Heart left ventricle (tissue), 16 donors: Measurements from ENCODE around the gene APOBEC2. TPM values are rescaled to one million over a fixed set of nuclear protein-coding genes. Genes with fewer than 3 reads are reported as not detected.

Experiments
- ATAC-seq, 4 donors: fragments of 200-7000 bp; cut with Tn5 transposase; one replicate each; pipeline ENCODE4 v1.9.1; 2020 to 2022; ENCODE audit warnings: moderate library complexity in 4 of 4, mild to moderate bottlenecking in 3 of 4, moderate number of reproducible peaks in 1 of 4
- DNase-seq, 5 donors: peaks; one replicate each; pipeline ENCODE4 v3.0.0-alpha.2; 2020
- H3K27ac ChIP-seq, 12 donors: fragments of 200-600 bp; sonication (generic) in 4 of 12; one replicate each; pipeline versions ENCODE4 v1.5.0 to v1.8.0; 2016 to 2022; ENCODE audit warnings: mild to moderate bottlenecking in 2 of 12
- H3K27me3 ChIP-seq, 9 donors: fragments of 200-600 bp; sonication (generic) in 2 of 9; one replicate each; pipeline versions ENCODE4 v1.5.1 to v1.8.0; 2016 to 2022; ENCODE audit warnings: mild to moderate bottlenecking in 3 of 9
- H3K36me3 ChIP-seq, 9 donors: fragments of 200-600 bp; sonication (generic) in 2 of 9; one replicate each; pipeline versions ENCODE4 v1.5.0 to v1.8.0; 2018 to 2022; ENCODE audit warnings: mild to moderate bottlenecking in 2 of 9
- H3K4me1 ChIP-seq, 12 donors: fragments of 200-600 bp; sonication (generic) in 4 of 12; one replicate each; pipeline versions ENCODE4 v1.5.0 to v1.8.0; 2016 to 2022; ENCODE audit warnings: mild to moderate bottlenecking in 3 of 12
- H3K4me3 ChIP-seq, 12 donors: fragments of 200-600 bp; sonication (generic) in 4 of 12; one replicate each; pipeline versions ENCODE4 v1.5.0 to v1.8.0; 2017 to 2022; ENCODE audit warnings: mild to moderate bottlenecking in 9 of 12, moderate library complexity in 4 of 12
- H3K9me3 ChIP-seq, 12 donors: fragments of 200-600 bp; sonication (generic) in 4 of 12; one replicate each; pipeline versions ENCODE4 v1.5.0 to v1.8.0; 2016 to 2022; ENCODE audit warnings: mild to moderate bottlenecking in 1 of 12
- POLR2A ChIP-seq, 2 donors: fragments of 450-650 bp; IDR thresholded peaks; one replicate each; pipeline ENCODE4 v1.6.1; 2017; ENCODE audit warnings: antibody characterized with exemption in 2 of 2, mild to moderate bottlenecking in 2 of 2, moderate library complexity in 2 of 2
- WGBS, 4 donors: extraction: QIAGEN DNeasy Blood & Tissue Kit in 2 of 4; methylation state at CpG; one replicate each; pipeline versions ENCODE4 v1.1.5 to v1.1.7; 2013 to 2018; 5-methylcytosine and 5-hydroxymethylcytosine counted together
- intact Hi-C, 10 donors: fragments of 100-400 bp; cut with DNase I; formaldehyde crosslinking; loops; one replicate each; pipeline versions ENCODE4 v1.11.1 to v1.14.2; 2022
- polyA plus RNA-seq, 2 donors: library from polyadenylated mRNA; stranded (reverse); fragments of 200-250 nt; gene quantifications; one replicate each; pipeline ENCODE4 v1.2.3, GENCODE V29; 2013
- total RNA-seq, 9 donors: library from RNA; depleted of rRNA in 2 of 9; stranded (reverse); fragments of >200 nt in 2 of 9; fragmentation: NEBNext Ultra II Directional in 3 of 9; extraction: Animal tissue kit (Norgen Biotek cat#: 25700) in 3 of 9; gene quantifications; one replicate each; pipeline versions ENCODE4 v1.1.0 to v1.2.4, GENCODE V29; 2016 to 2023
- TF ChIP-seq, protein P1 (sequence below), 12 donors: fragments of 200-600 bp; sonication (generic) in 4 of 12; IDR thresholded peaks; one replicate each; pipeline versions ENCODE4 v1.5.0 to v1.8.0; 2018 to 2022; ENCODE audit warnings: antibody characterized with exemption in 12 of 12, mild to moderate bottlenecking in 5 of 12
- donor health status: ischemic (EF 13 %, LVEDD 7.1; RV severe dilation, severe dysfunction).
- donor health status: healthy with polysubstance abuse.
- donor health status: DM: no; HTN: yes; CAD: no.
- donor health status: DM: no; HTN: no; CAD: no.
- donor health status: ischemic (EF 25% LVEDD 6.9; RV normal size, moderate dysfunction).
- donor health status: ischemic (EF 25% LVEDD 5.7; RV mildly dilated, moderate dysfunction).
- donor health status: healthy.
- donor health status: DM: yes; HTN: yes; CAD: no.
- donor health status: ischemic (EF 35%, LVEDD 5.7; RV mildly dilated, moderate dysfunction).
- donor health status: nonischemic (EF 11% LVEDD 7.7; RV severe dilation, severe dysfunction).
- donor health status: DM: yes; HTN: yes; CAD: no.
- donor health status: PGD.
- donor health status: ischemic (EF 29% LVEDD 5.4; RV normal size, mild dysfunction).
- donor health status: nonischemic (EF 23%, LVEDD 6.1; RV moderate dilation, normal function).

Gene APOBEC2
- total and polyA plus RNA-seq, 11 donors = 72.3 to 524 (median 237) TPM

DNA sequence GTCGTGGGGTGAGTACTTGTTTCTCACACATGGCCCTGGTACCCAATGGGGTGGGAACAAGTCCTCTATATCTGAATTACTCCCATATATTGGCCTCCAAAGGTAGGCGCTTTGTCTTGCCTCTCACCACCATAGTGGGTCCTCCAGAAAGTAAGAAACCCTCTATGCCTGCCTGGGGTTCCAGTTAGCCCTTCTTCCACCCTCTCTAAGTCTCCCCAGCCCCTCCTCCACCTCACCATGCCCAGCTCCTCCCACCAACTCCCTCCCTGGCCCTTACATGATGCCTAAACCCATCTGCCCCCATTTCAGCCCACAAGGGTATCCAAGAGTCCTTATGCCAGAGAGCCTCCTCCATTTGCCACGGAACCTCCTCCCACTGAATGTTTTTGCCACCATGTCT lies 9.9 kb upstream of the APOBEC2 start:
- intact Hi-C loops = no loop called here
- Histone ChIP-seq H3K36me3 (no peaks in the 10 kb centered on the region), H3K27me3 (no peaks in the 10 kb centered on the region), H3K9me3 (no peaks in the 10 kb centered on the region), H3K4me3 (no peak overlapping the region), H3K27ac (no peak overlapping the region), H3K4me1 (peaks cover 0 to 7% (median 0%) of the 10 kb centered on the region in 12 donors)
- 95 to 100% (median 97%) methylated on average over 3 of the region's 3 CpGs for WGBS, 4 donors
- no peak for DNase-seq
- TF ChIP-seq, protein P1, sequence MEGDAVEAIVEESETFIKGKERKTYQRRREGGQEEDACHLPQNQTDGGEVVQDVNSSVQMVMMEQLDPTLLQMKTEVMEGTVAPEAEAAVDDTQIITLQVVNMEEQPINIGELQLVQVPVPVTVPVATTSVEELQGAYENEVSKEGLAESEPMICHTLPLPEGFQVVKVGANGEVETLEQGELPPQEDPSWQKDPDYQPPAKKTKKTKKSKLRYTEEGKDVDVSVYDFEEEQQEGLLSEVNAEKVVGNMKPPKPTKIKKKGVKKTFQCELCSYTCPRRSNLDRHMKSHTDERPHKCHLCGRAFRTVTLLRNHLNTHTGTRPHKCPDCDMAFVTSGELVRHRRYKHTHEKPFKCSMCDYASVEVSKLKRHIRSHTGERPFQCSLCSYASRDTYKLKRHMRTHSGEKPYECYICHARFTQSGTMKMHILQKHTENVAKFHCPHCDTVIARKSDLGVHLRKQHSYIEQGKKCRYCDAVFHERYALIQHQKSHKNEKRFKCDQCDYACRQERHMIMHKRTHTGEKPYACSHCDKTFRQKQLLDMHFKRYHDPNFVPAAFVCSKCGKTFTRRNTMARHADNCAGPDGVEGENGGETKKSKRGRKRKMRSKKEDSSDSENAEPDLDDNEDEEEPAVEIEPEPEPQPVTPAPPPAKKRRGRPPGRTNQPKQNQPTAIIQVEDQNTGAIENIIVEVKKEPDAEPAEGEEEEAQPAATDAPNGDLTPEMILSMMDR (IDR thresholded peaks at IDR 0.05) = no peak
- TF ChIP-seq POLR2A (IDR thresholded peaks at IDR 0.05) = no peak
- no peak for ATAC-seq

DNA sequence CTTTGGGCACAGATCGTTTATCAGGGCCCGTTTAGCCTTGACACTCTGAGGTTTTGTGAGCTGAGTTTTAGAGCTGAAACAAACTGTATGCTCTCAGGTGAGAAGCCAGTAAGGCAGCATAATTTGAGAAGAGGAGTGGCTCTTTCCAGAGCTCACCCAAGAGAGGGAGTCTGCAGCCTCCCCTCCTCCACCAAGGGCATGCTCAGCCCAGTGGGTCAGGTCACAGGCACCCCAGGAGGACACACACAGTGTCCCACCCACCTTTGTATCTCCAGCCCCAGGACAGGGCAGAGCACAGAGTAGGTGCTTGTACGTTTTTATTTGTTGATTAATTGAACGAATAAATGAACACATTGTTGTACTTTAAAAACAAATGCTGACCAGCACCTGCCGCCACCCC lies 7.3 kb upstream of the APOBEC2 start:
- DNase-seq = no peak
- no peak overlapping the region for H3K27ac ChIP-seq
- no peaks in the 10 kb centered on the region for H3K9me3 ChIP-seq
- no peak for TF ChIP-seq POLR2A (IDR thresholded peaks at IDR 0.05)
- TF ChIP-seq, protein P1 (IDR thresholded peaks at IDR 0.05) = no peak
- no peak for ATAC-seq
- 62 to 73% (median 71%) methylated on average over 5 of the region's 5 CpGs for WGBS, 4 donors
- intact Hi-C loops = no loop called here
- H3K27me3 ChIP-seq = no peaks in the 10 kb centered on the region
- peaks cover 0 to 27% (median 6%) of the 10 kb centered on the region in 12 donors for H3K4me1 ChIP-seq
- H3K4me3 ChIP-seq = no peak overlapping the region
- H3K36me3 ChIP-seq = no peaks in the 10 kb centered on the region

DNA sequence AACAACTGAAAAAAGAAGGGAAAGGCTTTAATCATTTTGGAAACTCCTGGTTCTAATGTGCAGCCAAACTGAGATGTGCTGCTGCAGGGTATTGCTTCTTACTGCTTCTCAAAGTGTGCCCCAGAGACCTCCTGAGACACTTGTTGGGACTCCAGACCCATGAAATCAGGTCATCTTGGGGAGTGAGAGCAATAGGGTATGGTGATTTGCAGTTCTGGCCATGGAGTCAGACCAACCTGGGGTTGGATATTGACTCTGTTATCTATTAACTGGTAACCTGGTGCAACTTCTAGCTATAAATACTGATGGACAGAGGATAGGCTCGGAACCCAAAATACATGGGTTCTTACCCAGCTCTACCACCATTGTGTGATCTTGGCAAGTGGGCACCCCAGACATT lies 6.9 kb upstream of the APOBEC2 start:
- intact Hi-C loops = no loop called here
- Histone ChIP-seq H3K4me3 (no peak overlapping the region), H3K27ac (no peak overlapping the region), H3K9me3 (no peaks in the 10 kb centered on the region), H3K4me1 (peaks cover 0 to 27% (median 6%) of the 10 kb centered on the region in 12 donors), H3K27me3 (no peaks in the 10 kb centered on the region), H3K36me3 (no peaks in the 10 kb centered on the region)
- no peak for DNase-seq
- TF ChIP-seq POLR2A (IDR thresholded peaks at IDR 0.05) = no peak
- TF ChIP-seq, protein P1 (IDR thresholded peaks at IDR 0.05) = no peak
- 98 to 100% (median 100%) methylated on average over 1 of the region's 1 CpG for WGBS, 4 donors
- no peak for ATAC-seq

DNA sequence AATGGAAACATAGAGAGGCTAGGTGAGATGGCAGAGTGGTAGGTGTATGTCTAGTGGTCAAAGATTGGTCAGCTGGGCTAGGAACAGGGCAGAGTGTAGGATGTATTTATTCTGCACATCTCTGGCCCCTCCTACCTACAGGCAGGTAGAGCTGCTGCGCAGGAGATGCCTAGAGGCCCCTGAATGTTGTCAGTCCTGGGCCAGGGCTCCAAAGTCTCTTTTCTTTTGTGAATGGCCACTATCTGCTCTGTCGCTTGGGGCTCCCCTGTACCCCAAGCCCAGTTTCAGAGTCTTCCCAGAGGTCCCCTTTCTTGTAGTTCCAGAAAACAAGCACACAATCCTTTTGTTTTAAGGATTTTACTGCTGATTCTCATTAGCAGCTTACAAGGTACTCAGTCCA lies 5.7 kb upstream of the APOBEC2 start:
- WGBS, 4 donors = 95 to 97% (median 96%) methylated on average over 2 of the region's 2 CpGs

More for the DNA sequence above, 5.7 kb upstream of the APOBEC2 start:
- Histone ChIP-seq H3K4me3 (no peak overlapping the region), H3K36me3 (no peaks in the 10 kb centered on the region), H3K4me1 (peaks cover 0 to 38% (median 9%) of the 10 kb centered on the region in 12 donors), H3K27ac (no peak overlapping the region), H3K27me3 (no peaks in the 10 kb centered on the region), H3K9me3 (no peaks in the 10 kb centered on the region)
- no peak for ATAC-seq
- intact Hi-C loops = no loop called here
- no peak for DNase-seq
- no peak for TF ChIP-seq POLR2A (IDR thresholded peaks at IDR 0.05)
- TF ChIP-seq, protein P1 (IDR thresholded peaks at IDR 0.05) = no peak
